ENCODE measurements around the gene FBXL19. TPM values are rescaled to one million over a fixed set of nuclear protein-coding genes. Genes with fewer than 3 reads are reported as not detected.

The FBXL19 gene, protein sequence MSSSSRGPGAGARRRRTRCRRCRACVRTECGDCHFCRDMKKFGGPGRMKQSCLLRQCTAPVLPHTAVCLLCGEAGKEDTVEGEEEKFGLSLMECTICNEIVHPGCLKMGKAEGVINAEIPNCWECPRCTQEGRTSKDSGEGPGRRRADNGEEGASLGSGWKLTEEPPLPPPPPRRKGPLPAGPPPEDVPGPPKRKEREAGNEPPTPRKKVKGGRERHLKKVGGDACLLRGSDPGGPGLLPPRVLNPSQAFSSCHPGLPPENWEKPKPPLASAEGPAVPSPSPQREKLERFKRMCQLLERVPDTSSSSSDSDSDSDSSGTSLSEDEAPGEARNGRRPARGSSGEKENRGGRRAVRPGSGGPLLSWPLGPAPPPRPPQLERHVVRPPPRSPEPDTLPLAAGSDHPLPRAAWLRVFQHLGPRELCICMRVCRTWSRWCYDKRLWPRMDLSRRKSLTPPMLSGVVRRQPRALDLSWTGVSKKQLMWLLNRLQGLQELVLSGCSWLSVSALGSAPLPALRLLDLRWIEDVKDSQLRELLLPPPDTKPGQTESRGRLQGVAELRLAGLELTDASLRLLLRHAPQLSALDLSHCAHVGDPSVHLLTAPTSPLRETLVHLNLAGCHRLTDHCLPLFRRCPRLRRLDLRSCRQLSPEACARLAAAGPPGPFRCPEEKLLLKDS
- 49.8 TPM for total RNA-seq

DNA sequence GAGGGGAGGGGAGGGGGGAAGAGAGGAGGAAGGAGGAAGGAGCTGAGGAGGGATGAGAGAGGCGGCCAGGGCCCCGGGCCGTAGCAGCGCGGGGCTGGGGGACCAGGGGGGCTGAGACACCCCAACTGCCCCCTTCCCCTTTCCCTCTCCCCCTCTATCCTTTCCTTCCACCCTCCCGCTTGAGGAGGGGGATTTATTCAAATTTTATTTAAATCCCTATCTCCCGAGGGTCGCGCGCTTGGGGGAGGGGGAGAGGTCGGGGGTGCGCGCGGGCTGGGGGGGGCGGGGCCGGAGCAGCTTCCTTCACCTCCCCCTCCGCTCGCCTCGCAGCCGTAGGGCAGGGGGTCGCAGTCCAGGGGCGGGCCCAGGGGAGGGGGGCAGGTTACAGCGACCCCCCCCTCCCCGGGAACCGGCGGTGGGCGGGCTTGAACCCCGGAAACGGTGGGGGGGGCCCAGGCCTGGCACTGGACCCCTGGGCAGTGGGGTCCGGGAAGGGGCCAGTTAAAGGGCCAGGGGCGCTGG, at the start of gene FBXL19:
Gene FBXL19, plus strand, starts transcription at position 19 of the 522 bp plus-strand sequence. CDS start 2,183 bp downstream, outside the sequence.

GRCh38 chr16:30893744-30894539, 29.4 kb upstream of the FBXL19 start, which contains the start of gene BCL7C:
TSS of gene BCL7C (minus strand) at chr16:30894077. CDS start at chr16:30893944, 133 bp downstream.

DNA sequence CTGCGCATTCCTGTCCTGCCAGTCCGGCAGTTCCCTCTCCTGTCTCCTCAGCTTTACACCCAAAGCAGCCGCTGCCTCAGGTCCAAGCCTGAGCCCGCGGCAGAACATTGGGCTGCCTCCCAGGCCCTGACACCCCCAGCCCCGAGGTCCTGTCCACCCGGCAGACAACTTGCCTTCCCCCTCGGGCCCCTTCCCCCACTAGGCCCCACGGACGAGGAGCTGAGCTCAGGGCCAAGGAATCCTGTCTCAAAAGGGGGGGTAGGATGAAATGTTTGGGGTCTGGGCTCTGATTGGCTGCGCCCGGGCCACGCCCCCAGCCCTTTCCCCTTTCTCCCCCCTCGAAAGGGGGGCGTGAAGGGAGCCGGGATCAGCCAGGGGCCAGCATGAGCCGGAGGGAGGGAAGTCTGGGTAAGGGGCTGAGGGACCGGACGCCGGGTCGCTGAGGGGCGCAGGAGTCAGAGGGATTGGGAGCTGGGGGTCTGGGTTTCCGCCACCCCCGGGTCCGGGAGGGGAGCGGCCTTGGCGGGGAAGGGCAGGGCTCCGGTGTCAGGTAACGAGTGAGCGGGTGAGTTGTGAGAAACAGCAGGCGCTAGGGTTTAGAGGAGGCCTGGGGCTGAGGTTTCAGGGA, 27.0 kb upstream of the FBXL19 start, which contains the start of gene CTF1:
Gene CTF1, plus strand, starts transcription at position 354 of the 628 bp plus-strand sequence. Its CDS starts 30 bp downstream, at position 384.

GRCh38 chr16:30948667-30949649, 25.6 kb downstream of the FBXL19 start, which contains the start of gene ORAI3:
TSS of gene ORAI3 (plus strand) at chr16:30949068. CDS start at chr16:30949290, 222 bp downstream.

DNA sequence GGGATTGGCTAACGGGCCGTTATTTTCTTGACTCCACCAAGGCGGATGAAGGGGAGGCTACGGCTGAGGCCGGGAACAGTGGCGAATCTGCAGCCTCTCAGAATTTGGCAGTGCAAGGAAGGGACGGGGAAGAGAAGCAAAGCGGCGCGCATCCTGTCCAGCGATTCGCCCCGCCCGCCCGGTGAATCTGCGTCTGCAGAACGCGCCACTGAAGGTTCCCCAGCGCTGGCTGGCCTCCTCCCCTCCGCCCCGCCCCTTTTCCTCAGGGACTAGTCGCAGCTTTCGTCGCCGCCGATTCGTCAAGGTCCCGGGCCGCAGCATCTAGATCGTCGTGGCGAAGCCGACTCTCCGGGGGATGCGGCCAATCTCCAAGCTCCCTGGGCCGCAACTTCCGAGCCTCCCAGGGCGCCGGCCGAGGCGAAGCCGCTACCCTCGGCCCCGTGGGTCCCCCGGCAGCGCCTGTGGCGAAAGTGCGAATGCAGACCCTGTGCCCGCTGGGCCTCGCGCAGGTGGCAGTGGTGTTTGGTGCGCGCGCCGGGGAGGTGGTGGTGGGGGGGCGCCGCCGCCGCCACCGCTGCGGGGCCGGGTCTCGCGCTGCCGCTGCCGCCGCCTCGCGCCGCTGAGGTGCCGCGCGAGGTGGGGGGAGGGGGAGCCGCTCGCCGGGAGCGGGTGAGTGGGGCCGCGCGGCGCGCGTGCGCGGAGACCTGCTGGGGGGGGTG, 34.2 kb downstream of the FBXL19 start, which contains the start of gene SETD1A:
Gene SETD1A, plus strand, starts transcription at position 299 of the 719 bp plus-strand sequence. CDS start 978 bp downstream, outside the sequence.

GRCh38 chr16:30984669-30985400, 61.5 kb downstream of the FBXL19 start, which contains the start of gene HSD3B7:
TSS of gene HSD3B7 (plus strand) at chr16:30985207. CDS start at chr16:30985659, 452 bp downstream.

Small RNA genes lying within 50 kb of the gene (small RNA-seq; reads per million reads assigned to genes)
- gene AC135048.1 = not detected
- not detected for gene MIR4519
- not detected for gene MIR762

Other genes with a start within 250 kb of the FBXL19 start
- 24.0 TPM for gene SRCAP, start 224.4 kb upstream of the FBXL19 start, total RNA-seq
- gene PHKG2, start 175.1 kb upstream of the FBXL19 start, total RNA-seq = 15.0 TPM
- gene CFAP119, start 161.5 kb upstream of the FBXL19 start, total RNA-seq = 8.8 TPM
- 94.8 TPM for gene RNF40, start 161.2 kb upstream of the FBXL19 start, total RNA-seq
- gene ZNF629, start 136.4 kb upstream of the FBXL19 start, total RNA-seq = 13.6 TPM
- 45.4 TPM for gene BCL7C, start 29.5 kb upstream of the FBXL19 start, total RNA-seq
- 0.92 TPM for gene CTF1, start 27.0 kb upstream of the FBXL19 start, total RNA-seq
- 6.2 TPM for gene ORAI3, start 25.5 kb downstream of the FBXL19 start, total RNA-seq
- gene SETD1A, start 34.2 kb downstream of the FBXL19 start, total RNA-seq = 3.9 TPM
- 3.5 TPM for gene HSD3B7, start 61.6 kb downstream of the FBXL19 start, total RNA-seq
- 49.4 TPM for gene STX1B, start 87.1 kb downstream of the FBXL19 start, total RNA-seq
- gene STX4, start 110.0 kb downstream of the FBXL19 start, total RNA-seq = 21.9 TPM
- gene ZNF668, start 150.7 kb downstream of the FBXL19 start, total RNA-seq = 7.6 TPM
- 11.8 TPM for gene ZNF646, start 150.8 kb downstream of the FBXL19 start, total RNA-seq
- 2.5 TPM for gene PRSS53, start 165.4 kb downstream of the FBXL19 start, total RNA-seq
- gene VKORC1, start 171.2 kb downstream of the FBXL19 start, total RNA-seq = 55.6 TPM
- gene BCKDK, start 184.8 kb downstream of the FBXL19 start, total RNA-seq = 17.8 TPM
- gene KAT8, start 194.1 kb downstream of the FBXL19 start, total RNA-seq = 37.4 TPM
- not detected for gene PRSS8, start 212.2 kb downstream of the FBXL19 start, total RNA-seq
- 2.8 TPM for gene PRSS36, start 226.5 kb downstream of the FBXL19 start, total RNA-seq

Measured in diencephalon (tissue), 1 donor.